Measurements from ENCODE around the gene ASTL. TPM values are rescaled to one million over a fixed set of nuclear protein-coding genes. Genes with fewer than 3 reads are reported as not detected.

Gene ASTL
- total and polyA plus RNA-seq, 2 experiments from 2014 or later = not detected

DNA sequence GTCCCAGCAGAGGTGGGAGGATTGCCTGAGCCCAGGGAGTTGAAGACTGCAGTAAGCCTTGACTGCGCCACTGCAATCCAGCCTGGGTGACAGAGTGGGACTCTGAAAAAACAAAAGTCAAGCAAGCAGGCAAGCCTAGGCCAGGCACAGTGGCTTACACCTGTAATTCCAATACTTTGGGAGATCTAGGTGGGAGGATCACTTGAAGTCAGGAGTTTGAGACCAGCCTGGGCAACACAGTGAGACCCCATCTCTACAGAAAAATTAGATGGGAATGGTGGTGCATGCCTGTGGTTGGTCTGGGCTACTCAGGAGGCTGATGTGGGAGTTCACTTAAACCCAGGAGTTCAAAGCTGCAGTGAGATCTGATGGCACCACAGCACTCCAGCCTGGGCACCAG, 41.7 kb upstream of the ASTL start:
- Histone ChIP-seq H3K9me2 (replicated peaks; ENCODE audit: insufficient read depth) (no peaks in the 10 kb centered on the region), H3K4me3 (no peak overlapping the region), H3K4me1 (ENCODE audit: insufficient read depth) (no peaks in the 10 kb centered on the region), H4K20me1 (ENCODE audit: insufficient read depth, poor library complexity, severe bottlenecking) (no peaks in the 10 kb centered on the region), H2AFZ (no peak overlapping the region), H3K79me2 (no peaks in the 10 kb centered on the region), H3K36me3 (replicated peaks; ENCODE audit: insufficient read depth, low read depth) (no peaks in the 10 kb centered on the region), H3K9me3 (ENCODE audit: low read depth) (no peaks in the 10 kb centered on the region), H3K4me2 (no peak overlapping the region), H3K27me3 (no peaks in the 10 kb centered on the region), H3K27ac (no peak overlapping the region)
- WGBS (ENCODE audit: low lambda C conversion rate, missing lambda C conversion rate) = 96% methylated on average over 1 of the region's 1 CpG
- TF ChIP-seq CTCF (IDR thresholded peaks at IDR 0.05; ENCODE audit: poor library complexity) (no peak), EZH2 (IDR thresholded peaks at IDR 0.05; ENCODE audit: borderline replicate concordance) (no peak), EZH2phosphoT487 (IDR thresholded peaks at IDR 0.05; ENCODE audit: low read depth, severe bottlenecking, unreplicated experiment) (no peak)
- DNase-seq (ENCODE audit: low spot score) = no peak

- DNase-seq (ENCODE audit: low spot score) = no peak
- 82% methylated on average over 4 of the region's 4 CpGs for WGBS (ENCODE audit: low lambda C conversion rate, missing lambda C conversion rate)
- H3K4me3 ChIP-seq = no peak overlapping the region
- TF ChIP-seq CTCF (IDR thresholded peaks at IDR 0.05; ENCODE audit: poor library complexity) (no peak), EZH2 (IDR thresholded peaks at IDR 0.05; ENCODE audit: borderline replicate concordance) (no peak), EZH2phosphoT487 (IDR thresholded peaks at IDR 0.05; ENCODE audit: low read depth, severe bottlenecking, unreplicated experiment) (no peak)
- no peaks in the 10 kb centered on the region for H3K9me2 ChIP-seq (replicated peaks; ENCODE audit: insufficient read depth)
- H3K36me3 ChIP-seq (replicated peaks; ENCODE audit: insufficient read depth, low read depth) = no peaks in the 10 kb centered on the region
- H2AFZ ChIP-seq = no peak overlapping the region
- H3K79me2 ChIP-seq = no peaks in the 10 kb centered on the region
- H3K4me1 ChIP-seq (ENCODE audit: insufficient read depth) = no peaks in the 10 kb centered on the region
- no peak overlapping the region for H3K4me2 ChIP-seq
- no peak overlapping the region for H3K27ac ChIP-seq
- H3K9me3 ChIP-seq (ENCODE audit: low read depth) = no peaks in the 10 kb centered on the region
- no peaks in the 10 kb centered on the region for H4K20me1 ChIP-seq (ENCODE audit: insufficient read depth, poor library complexity, severe bottlenecking)
- no peaks in the 10 kb centered on the region for H3K27me3 ChIP-seq
Observed at GRCh38 chr2:96176661-96177060, 38.4 kb upstream of the ASTL start.

DNA sequence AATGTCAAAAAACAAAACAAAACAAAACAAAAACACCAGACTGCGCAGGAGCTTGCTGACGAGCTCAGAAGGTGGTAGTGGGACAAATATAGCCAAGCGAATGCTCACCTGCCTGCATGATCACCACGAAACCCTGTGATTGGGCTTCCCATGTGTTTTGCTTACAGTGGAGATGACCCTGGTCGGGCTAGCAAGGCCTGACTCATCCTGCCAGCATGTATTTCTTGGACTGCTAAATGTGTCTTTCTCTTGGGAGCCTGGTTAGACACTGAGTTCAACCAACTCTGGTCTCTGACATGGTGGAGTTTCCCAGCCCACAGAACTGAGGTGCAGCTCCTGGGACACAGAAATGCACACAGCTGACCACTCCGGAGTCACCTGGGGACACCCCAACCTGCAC, 37.6 kb upstream of the ASTL start:
- Histone ChIP-seq H3K36me3 (replicated peaks; ENCODE audit: insufficient read depth, low read depth) (no peaks in the 10 kb centered on the region), H3K4me2 (no peak overlapping the region), H2AFZ (no peak overlapping the region), H3K79me2 (no peaks in the 10 kb centered on the region), H3K4me1 (ENCODE audit: insufficient read depth) (no peaks in the 10 kb centered on the region), H3K27me3 (no peaks in the 10 kb centered on the region), H3K9me2 (replicated peaks; ENCODE audit: insufficient read depth) (no peaks in the 10 kb centered on the region), H3K4me3 (no peak overlapping the region), H3K27ac (no peak overlapping the region), H3K9me3 (ENCODE audit: low read depth) (no peaks in the 10 kb centered on the region), H4K20me1 (ENCODE audit: insufficient read depth, poor library complexity, severe bottlenecking) (no peaks in the 10 kb centered on the region)
- 89% methylated on average over 6 of the region's 6 CpGs for WGBS (ENCODE audit: low lambda C conversion rate, missing lambda C conversion rate)
- TF ChIP-seq CTCF (IDR thresholded peaks at IDR 0.05; ENCODE audit: poor library complexity) (no peak), EZH2 (IDR thresholded peaks at IDR 0.05; ENCODE audit: borderline replicate concordance) (no peak)
- DNase-seq (ENCODE audit: low spot score) = no peak
